RPMI8226 (cell line): ENCODE measurements around the gene CR1.
"Not testable (repeated sequence)": the region's sequence is repeated elsewhere in the genome, so short reads cannot be mapped to it uniquely, and the experiment has no call there.

ENCODE experiments used
- DNase-seq: peaks from one replicate; pipeline ENCODE4 v3.0.0-alpha.2; 2015

The CR1 gene

GRCh38 chr1:207682872-207683434 lies 187.0 kb downstream of the CR1 start:
- not testable (repeated sequence) for DNase-seq

DNA sequence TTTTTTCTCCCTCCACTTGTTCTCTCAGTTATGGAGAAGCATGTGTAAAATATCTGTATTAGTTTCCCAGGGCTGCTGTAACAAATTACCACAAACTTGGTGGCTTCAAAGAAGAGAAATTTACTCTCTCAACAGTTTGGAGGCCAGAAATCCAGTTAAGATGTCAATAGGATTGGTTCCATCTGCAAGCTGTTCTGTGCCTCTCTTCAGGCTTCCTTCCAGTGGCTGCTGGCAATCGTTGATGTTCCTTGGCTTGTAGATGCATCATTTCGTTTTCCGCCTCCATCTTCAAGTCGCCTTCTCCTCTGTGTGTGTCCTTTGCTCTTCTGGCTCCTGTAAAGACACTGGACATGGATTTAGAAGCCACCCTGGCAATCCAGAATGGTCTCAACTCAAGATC lies 194.6 kb downstream of the CR1 start:
- DNase-seq: not testable (repeated sequence)

DNA sequence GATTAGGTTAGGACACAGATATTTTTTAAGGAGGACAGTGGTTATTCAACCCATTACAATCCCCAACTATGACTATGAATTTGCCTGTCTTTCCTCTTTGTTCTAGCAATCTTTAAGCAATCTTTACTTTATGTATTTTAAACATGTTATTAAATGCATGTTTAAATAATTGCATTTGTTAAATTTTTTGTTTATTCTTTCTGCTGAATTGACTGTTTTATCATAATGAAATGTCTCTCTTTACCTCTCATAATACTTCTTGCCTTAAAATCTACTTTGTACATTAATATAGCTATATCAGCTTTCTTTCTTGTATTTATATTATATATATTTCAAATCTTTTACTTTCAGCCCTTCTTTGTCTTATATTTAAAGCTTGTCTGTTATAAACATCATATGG lies 195.1 kb downstream of the CR1 start:
- DNase-seq: no peak
